ENCODE measurements around the gene AKIP1.
A peak's percentile ranks its signal among the peaks of the same experiment; 100 is the strongest.

Gene AKIP1

DNA sequence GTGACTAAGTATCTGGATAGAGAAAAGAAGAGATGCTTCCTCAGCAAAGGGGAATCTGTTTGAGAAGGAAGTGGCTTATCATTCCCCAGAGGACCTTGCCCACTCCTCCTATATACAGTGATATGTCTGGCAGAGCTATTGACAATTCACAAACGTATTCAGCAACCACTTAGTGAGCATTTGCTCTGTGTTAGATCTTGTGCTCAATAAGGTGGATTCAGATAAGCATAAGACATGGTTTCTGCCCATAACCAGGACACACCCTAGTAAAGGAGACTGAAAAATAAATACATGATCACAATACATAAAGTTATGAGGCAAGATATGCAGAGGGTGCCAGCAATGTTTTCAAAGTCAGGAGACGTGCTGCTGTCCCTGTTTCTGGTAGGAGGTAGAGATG lies 51.9 kb downstream of the AKIP1 start:
- DNase-seq, result no peak

- DNase-seq, result peak; percentile 87
Measured at GRCh38 chr11:8963569-8964323, 52.8 kb downstream of the AKIP1 start.

DNA sequence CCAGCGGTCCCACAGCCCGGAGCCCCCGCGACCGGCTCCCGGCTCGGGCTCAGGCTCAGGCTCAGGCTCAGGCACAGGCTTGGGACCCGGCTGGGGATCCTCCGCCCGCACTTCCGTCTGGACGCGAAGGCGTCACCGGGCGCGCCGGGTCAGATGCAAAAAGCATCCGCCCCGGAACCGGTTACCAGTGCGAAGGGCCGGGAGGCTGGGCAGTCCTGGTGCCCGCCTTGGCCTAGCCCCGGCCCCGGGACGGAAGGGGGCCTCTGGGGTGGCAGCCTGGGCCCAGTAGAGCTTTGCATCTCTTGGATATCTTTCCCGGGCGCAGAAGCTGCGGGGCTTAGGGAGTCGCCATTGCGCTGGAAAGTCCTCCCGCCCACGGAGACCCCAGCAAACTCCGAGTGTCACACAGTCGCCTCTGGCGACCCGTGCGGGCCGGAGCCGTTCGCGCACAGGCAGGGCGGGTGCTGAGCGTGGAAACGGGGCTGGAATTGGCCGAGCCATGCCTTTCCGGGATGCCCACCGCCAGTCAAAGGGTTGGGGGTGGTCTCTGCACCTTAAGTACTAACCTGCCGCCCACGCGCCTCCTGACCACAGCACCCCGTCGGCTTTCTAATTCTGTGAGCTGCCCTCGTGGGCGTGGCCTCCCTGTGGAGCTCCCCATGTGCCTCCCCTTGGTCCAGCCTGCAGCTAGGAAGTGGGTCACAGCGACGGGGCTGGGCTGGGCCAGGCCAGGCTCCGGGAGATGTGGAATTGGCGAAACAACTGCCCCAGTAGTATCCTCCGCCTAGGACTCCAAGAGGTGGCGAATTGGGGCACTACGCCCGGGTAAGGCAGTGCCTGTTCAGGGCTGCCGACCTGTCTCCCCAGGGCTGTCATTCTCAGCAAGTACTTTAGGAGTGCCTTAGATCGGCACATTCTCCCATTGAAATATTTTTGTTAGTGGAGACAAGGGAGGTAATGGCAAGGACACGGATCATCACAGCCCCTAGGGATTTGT lies 53.6 kb downstream of the AKIP1 start, which contains the start of gene TMEM9B:
Gene TMEM9B (minus strand): TSS at position 119 of the 997 bp plus-strand sequence. CDS start 129 bp downstream, outside the sequence.
- DNase-seq, result peak; percentile 92

DNA sequence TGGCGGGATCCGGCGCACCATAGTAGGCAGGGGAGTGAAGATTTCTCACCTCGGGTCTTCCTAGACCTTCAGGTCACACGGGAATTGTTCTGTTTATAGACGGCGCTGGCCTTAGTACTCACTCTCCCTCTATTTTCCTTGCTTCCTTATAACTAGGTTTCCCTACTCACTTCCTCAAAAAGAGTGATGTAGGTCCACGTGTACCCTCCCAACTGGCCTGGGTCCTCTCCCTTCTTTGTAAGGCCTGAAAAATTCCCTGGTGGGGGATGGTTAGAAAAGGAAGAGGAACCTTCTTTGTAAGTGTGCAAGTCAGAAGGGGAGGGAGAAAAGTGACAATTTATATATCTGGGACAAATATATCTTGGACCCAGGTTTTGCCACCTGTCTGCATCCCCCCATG lies 56.2 kb downstream of the AKIP1 start:
- DNase-seq, result no peak
